C4-2B (cell line): ENCODE data around the gene VPS54.

ENCODE experiments used
- H3K27ac ChIP-seq: fragments of 450-650 bp; 2 replicates; pipeline ENCODE4 v1.5.1; 2017
- CTCF ChIP-seq: fragments of 450-650 bp; conservative IDR thresholded peaks from 2 replicates; pipeline ENCODE4 v1.5.1; 2017; ENCODE audit warnings: mild to moderate bottlenecking
- ZFX ChIP-seq: fragments of 450-650 bp; IDR thresholded peaks from 2 replicates; pipeline ENCODE4 v1.6.1; 2017

VPS54 gene

GRCh38 chr2:63870679-63871078, 148.5 kb downstream of the VPS54 start:
- no peak overlapping the region for H3K27ac ChIP-seq
- no peak for TF ChIP-seq CTCF
- TF ChIP-seq ZFX = no peak

- no peak overlapping the region for H3K27ac ChIP-seq
- TF ChIP-seq ZFX (no peak), CTCF (no peak)
Observed at GRCh38 chr2:63866009-63866709, 153.1 kb downstream of the VPS54 start.

- no peak overlapping the region for H3K27ac ChIP-seq
- no peak for TF ChIP-seq ZFX
- no peak for TF ChIP-seq CTCF
Observed at GRCh38 chr2:63865159-63865799, 153.9 kb downstream of the VPS54 start.

GRCh38 chr2:63863707-63864106, 155.5 kb downstream of the VPS54 start:
- H3K27ac ChIP-seq = no peak overlapping the region
- no peak for TF ChIP-seq ZFX
- no peak for TF ChIP-seq CTCF

- no peak overlapping the region for H3K27ac ChIP-seq
- no peak for TF ChIP-seq CTCF
- TF ChIP-seq ZFX = no peak
Observed at GRCh38 chr2:63862806-63863205, 156.4 kb downstream of the VPS54 start.

GRCh38 chr2:63861220-63861822, 157.9 kb downstream of the VPS54 start:
- peak; percentile 34 for TF ChIP-seq CTCF
- TF ChIP-seq ZFX = no peak

GRCh38 chr2:63858291-63858690, 160.9 kb downstream of the VPS54 start:
- no peak for TF ChIP-seq CTCF
- H3K27ac ChIP-seq = no peak overlapping the region

More at GRCh38 chr2:63861220-63861822, 157.9 kb downstream of the VPS54 start:
- H3K27ac ChIP-seq = no peak overlapping the region
